HG03565 (cell line): ENCODE measurements around the gene SLC35C1.
"Not testable (repeated sequence)": the region's sequence is repeated elsewhere in the genome, so short reads cannot be mapped to it uniquely, and the experiment has no call there.

Source experiments
- ATAC-seq: cut with Tn5 transposase; IDR thresholded peaks from one replicate; pipeline ENCODE4 v1.9.1; 2021; ENCODE audit warnings: mild to moderate bottlenecking, moderate library complexity; ENCODE audit not compliant: unreplicated experiment

Gene SLC35C1

GRCh38 chr11:45810431-45811108, 5.6 kb downstream of the SLC35C1 start:
- no peak for ATAC-seq

- no peak for ATAC-seq
These were observed 6.1 kb downstream of the SLC35C1 start for GRCh38 chr11:45811109-45811435.

GRCh38 chr11:45811571-45812290, 6.8 kb downstream of the SLC35C1 start:
- ATAC-seq, result no peak

GRCh38 chr11:45812581-45813548, 7.9 kb downstream of the SLC35C1 start:
- no peak for ATAC-seq

- ATAC-seq, result no peak
These were observed 10.8 kb downstream of the SLC35C1 start for GRCh38 chr11:45815747-45816146.

- no peak for ATAC-seq
These were observed 11.7 kb downstream of the SLC35C1 start for GRCh38 chr11:45816614-45817013.

GRCh38 chr11:45817191-45817590, 12.2 kb downstream of the SLC35C1 start:
- ATAC-seq, result peak; percentile 70

GRCh38 chr11:45818961-45819605, 14.1 kb downstream of the SLC35C1 start:
- ATAC-seq, result no peak

- no peak for ATAC-seq
These were observed 15.4 kb downstream of the SLC35C1 start for GRCh38 chr11:45820211-45820857.

GRCh38 chr11:45826492-45826891, 21.5 kb downstream of the SLC35C1 start:
- not testable (repeated sequence) for ATAC-seq

GRCh38 chr11:45827123-45827522, 22.2 kb downstream of the SLC35C1 start:
- ATAC-seq, result no peak

- ATAC-seq, result no peak
These were observed 24.0 kb downstream of the SLC35C1 start for GRCh38 chr11:45828996-45829395.

- no peak for ATAC-seq
These were observed 25.6 kb downstream of the SLC35C1 start for GRCh38 chr11:45830596-45830995.

- no peak for ATAC-seq
These were observed 28.0 kb downstream of the SLC35C1 start for GRCh38 chr11:45832811-45833441.

GRCh38 chr11:45833761-45834160, 28.8 kb downstream of the SLC35C1 start:
- ATAC-seq, result no peak

GRCh38 chr11:45834298-45834756, 29.4 kb downstream of the SLC35C1 start:
- no peak for ATAC-seq

GRCh38 chr11:45839204-45839603, 34.3 kb downstream of the SLC35C1 start:
- no peak for ATAC-seq

- not testable (repeated sequence) for ATAC-seq
These were observed 35.3 kb downstream of the SLC35C1 start for GRCh38 chr11:45840251-45840650.

- no peak for ATAC-seq
These were observed 38.4 kb downstream of the SLC35C1 start for GRCh38 chr11:45843158-45843924.
